Endothelial cell of umbilical vein (primary cell): ENCODE measurements around the gene RNF157. TPM values are rescaled to one million over a fixed set of nuclear protein-coding genes. Genes with fewer than 3 reads are reported as not detected.

ENCODE experiments used
- BruUV-seq: library from RNA; stranded (reverse); fragments of 400-500 nt; replicated peaks from 2 replicates; lab custom pipeline; 2021; lab: Mats Ljungman, UMichigan
- CTCF ChIA-PET: fragments of 300-600, 350-600 bp; sonication (Branson Sonifier 250); formaldehyde crosslinking; loops from one replicate; lab custom pipeline; 2021; ENCODE audit warnings: antibody characterized with exemption, inconsistent platforms; lab: Charles Lee
- POLR2A ChIA-PET: fragments of 300-600, 350-600 bp; sonication (Branson Sonifier 250); formaldehyde crosslinking; loops from one replicate; lab custom pipeline; 2021; ENCODE audit warnings: antibody characterized with exemption, inconsistent platforms; lab: Charles Lee
- DNase-seq: peaks from one replicate; pipeline ENCODE4 v3.0.0-alpha.2; 2011; ENCODE audit warnings: low read depth, low spot score
- FAIRE-seq: peaks from 2 replicates; lab custom pipeline; 2011; peaks lifted over from hg19 to GRCh38; lab: Jason Lieb, UNC
- H2AFZ ChIP-seq: 2 replicates; pipeline ENCODE4 v1.6.0; 2012; ENCODE audit warnings: low read depth, low read length, control low read depth, inconsistent platforms
- H3K27ac ChIP-seq: 2 replicates; pipeline ENCODE4 v1.5.1; 2011; ENCODE audit warnings: low read depth, mild to moderate bottlenecking, control low read depth, low read length, moderate library complexity; ENCODE audit not compliant: insufficient read depth
- H3K27me3 ChIP-seq, 2 experiments: 2 replicates each; pipeline versions ENCODE4 v1.6.0 to v1.6.1; 2011; ENCODE audit warnings: low read length in 2 of 2, mixed read lengths in 1 of 2; ENCODE audit not compliant: control insufficient read depth in 2 of 2, insufficient read depth in 2 of 2
- H3K36me3 ChIP-seq, 2 experiments: 2 replicates in 1 of 2; 3 replicates in 1 of 2; pipeline ENCODE4 v1.5.1; 2011; ENCODE audit warnings: low read length in 2 of 2, mild to moderate bottlenecking in 1 of 2, moderate library complexity in 1 of 2; ENCODE audit not compliant: control insufficient read depth in 2 of 2, insufficient read depth in 2 of 2; ENCODE audit errors: extremely low read depth in 1 of 2
- H3K4me1 ChIP-seq: 3 replicates; pipeline ENCODE4 v1.5.1; 2011; ENCODE audit warnings: mild to moderate bottlenecking, low read length; ENCODE audit not compliant: control insufficient read depth, insufficient read depth; ENCODE audit errors: extremely low read depth
- H3K4me2 ChIP-seq: 2 replicates; pipeline ENCODE4 v1.6.1; 2011; ENCODE audit warnings: low read length, control low read depth, mixed read lengths; ENCODE audit not compliant: insufficient read depth
- H3K4me3 ChIP-seq, 3 experiments: fragments of 200-600 bp in 1 of 3; sonication (generic), shearing (Covaris generic) in 1 of 3; replicated peaks in 1 of 3; 2 replicates each; pipeline ENCODE4 v1.5.1; 2011 to 2016; ENCODE audit warnings: control low read depth in 3 of 3, low read length in 3 of 3, mild to moderate bottlenecking in 2 of 3, inconsistent platforms in 1 of 3, low read depth in 1 of 3, moderate library complexity in 1 of 3; ENCODE audit not compliant: insufficient read depth in 1 of 3
- H3K79me2 ChIP-seq: 2 replicates; pipeline ENCODE4 v1.6.0; 2012; ENCODE audit warnings: low read length, inconsistent platforms; ENCODE audit not compliant: control insufficient read depth, insufficient read depth
- H3K9ac ChIP-seq: replicated peaks from 2 replicates; pipeline ENCODE3; 2011; ENCODE audit warnings: low read length, control low read depth; ENCODE audit not compliant: insufficient read depth; ENCODE audit errors: extremely low read depth
- H3K9me1 ChIP-seq: replicated peaks from 3 replicates; pipeline ENCODE4 v1.6.0; 2011; ENCODE audit warnings: mild to moderate bottlenecking, low read length; ENCODE audit not compliant: control insufficient read depth, insufficient read depth; ENCODE audit errors: extremely low read depth
- H3K9me3 ChIP-seq: replicated peaks from 2 replicates; pipeline ENCODE4 v1.5.1; 2012; ENCODE audit warnings: low read length, inconsistent platforms; ENCODE audit not compliant: control insufficient read depth, insufficient read depth
- H4K20me1 ChIP-seq: replicated peaks from 2 replicates; pipeline ENCODE3; 2011; ENCODE audit warnings: mild to moderate bottlenecking, low read length; ENCODE audit not compliant: control insufficient read depth, insufficient read depth; ENCODE audit errors: extremely low read depth
- EZH2 ChIP-seq: IDR thresholded peaks from 2 replicates; pipeline ENCODE4 v1.6.1; 2012; ENCODE audit warnings: borderline replicate concordance, low read depth, mild to moderate bottlenecking, moderate library complexity, low read length, inconsistent platforms; ENCODE audit not compliant: severe bottlenecking
- FOS ChIP-seq: IDR thresholded peaks from 2 replicates; pipeline ENCODE4 v1.6.1; 2011; ENCODE audit warnings: mild to moderate bottlenecking, low read length, moderate library complexity, borderline replicate concordance; ENCODE audit not compliant: insufficient read depth
- GATA2 ChIP-seq: IDR thresholded peaks from 2 replicates; pipeline ENCODE4 v1.7.0; 2011; ENCODE audit warnings: low read depth, mild to moderate bottlenecking, moderate library complexity, mixed read lengths, low read length; ENCODE audit not compliant: insufficient read length, insufficient read depth
- JUN ChIP-seq: IDR thresholded peaks from 2 replicates; pipeline ENCODE4 v1.6.1; 2011; ENCODE audit warnings: borderline replicate concordance, low read depth; ENCODE audit not compliant: insufficient read length, insufficient read depth
- MAX ChIP-seq: IDR thresholded peaks from 2 replicates; pipeline ENCODE4 v1.6.1; 2011; ENCODE audit not compliant: insufficient read depth, insufficient read length
- MYC ChIP-seq: IDR thresholded peaks from one replicate; pipeline ENCODE4 v1.6.1; 2011; ENCODE audit warnings: mild to moderate bottlenecking, low read depth, low read length
- POLR2A ChIP-seq: IDR thresholded peaks from 2 replicates; pipeline ENCODE4 v1.6.1; 2012; ENCODE audit warnings: low read depth, mild to moderate bottlenecking, control low read depth, low read length
- POLR2AphosphoS5 ChIP-seq: IDR thresholded peaks from 2 replicates; pipeline ENCODE4 v1.6.1; 2012; ENCODE audit warnings: low read depth, mild to moderate bottlenecking, control low read depth, low read length, moderate library complexity; ENCODE audit not compliant: insufficient read depth
- dilution Hi-C: fragments of 300-500 bp; cut with MboI; formaldehyde crosslinking; loops from one replicate; pipeline ENCODE4 v1.15.0; 2019; ENCODE audit warnings: low sequenced_read_pairs; ENCODE audit not compliant: extremely low pct_ligation_motif_present
- intact Hi-C: fragments of 100-400 bp; cut with micrococcal nuclease; formaldehyde crosslinking; loops from one replicate; pipeline ENCODE4 v1.10.0; 2022
- polyA plus RNA-seq, 4 experiments: library from polyadenylated mRNA; depleted of rRNA in 3 of 4; stranded (reverse) in 3 of 4; unstranded in 1 of 4; fragments of >200 nt; gene quantifications; 2 replicates each; pipeline versions ENCODE4 v1.2.1 to v1.2.3, GENCODE V29; 2011 to 2012; ENCODE audit warnings: missing spikeins in 1 of 4
- total RNA-seq: library from RNA; stranded (reverse); gene quantifications from 2 replicates; pipeline ENCODE4 v1.2.3, GENCODE V29; 2021
- TF ChIP-seq, protein P1 (sequence below), 2 donors: IDR thresholded peaks; 1 replicate in 1 of 2; 2 replicates in 1 of 2; pipeline ENCODE4 v1.5.1; 2011; ENCODE audit warnings: low read length in 2 of 2, mild to moderate bottlenecking in 2 of 2, moderate library complexity in 2 of 2, control low read depth in 1 of 2, inconsistent platforms in 1 of 2, low read depth in 1 of 2; ENCODE audit not compliant: insufficient read depth in 1 of 2; ENCODE audit errors: extremely low read depth in 1 of 2

RNF157 gene
- total and polyA plus RNA-seq, 2 donors (not counting 3 experiments of a cell fraction or from before 2014, with no cell fraction given), result 0.07 to 0.86 TPM

DNA sequence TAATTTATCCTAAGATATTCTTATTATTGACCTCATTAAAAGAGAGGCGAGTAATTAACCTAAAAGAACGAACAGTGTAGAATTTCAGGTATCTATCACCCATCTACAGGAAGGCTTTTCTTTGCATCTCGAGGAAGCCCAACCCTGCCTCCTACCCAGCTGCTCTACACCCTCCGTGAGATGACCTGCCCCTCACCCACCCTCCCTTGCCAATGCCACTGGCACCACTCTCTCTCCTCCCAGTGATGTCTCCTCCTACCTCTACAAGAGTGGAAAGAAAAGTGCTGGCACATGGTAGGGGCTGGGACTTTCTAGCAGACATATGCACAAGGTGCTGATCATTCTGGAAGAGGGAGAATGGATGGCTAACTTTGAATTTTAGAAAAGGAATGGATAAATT lies 76.4 kb downstream of the RNF157 start:
- no TSS peak for BruUV-seq
- Histone ChIP-seq H3K27me3 (peaks cover 6 to 8% of the 10 kb centered on the region in 2 experiments), H3K27ac (no peak overlapping the region)

GRCh38 chr17:76161619-76162266 lies 78.5 kb downstream of the RNF157 start:
- Histone ChIP-seq H4K20me1 (no peaks in the 10 kb centered on the region), H3K36me3 (no peaks in the 10 kb centered on the region), H3K4me1 (no peaks in the 10 kb centered on the region), H3K4me2 (no peak overlapping the region), H3K27ac (no peak overlapping the region), H2AFZ (no peak overlapping the region), H3K9me1 (no peaks in the 10 kb centered on the region), H3K4me3 (no peak overlapping the region), H3K79me2 (no peaks in the 10 kb centered on the region), H3K9me3 (no peaks in the 10 kb centered on the region), H3K9ac (no peak overlapping the region), H3K27me3 (peaks cover 9 to 13% of the 10 kb centered on the region in 2 experiments)
- dilution Hi-C loops, result no loop called here
- no peak for FAIRE-seq
- intact Hi-C loops, result no loop called here
- no peak for DNase-seq
- POLR2A ChIA-PET, result no interaction called here
- CTCF ChIA-PET, result interaction anchor here (1.1 to 2.2 kb wide), 3 partner anchors 20 to 118 kb away, joined by 4 read pairs; no protein-coding TSS in a partner anchor
- TF ChIP-seq, protein P1, sequence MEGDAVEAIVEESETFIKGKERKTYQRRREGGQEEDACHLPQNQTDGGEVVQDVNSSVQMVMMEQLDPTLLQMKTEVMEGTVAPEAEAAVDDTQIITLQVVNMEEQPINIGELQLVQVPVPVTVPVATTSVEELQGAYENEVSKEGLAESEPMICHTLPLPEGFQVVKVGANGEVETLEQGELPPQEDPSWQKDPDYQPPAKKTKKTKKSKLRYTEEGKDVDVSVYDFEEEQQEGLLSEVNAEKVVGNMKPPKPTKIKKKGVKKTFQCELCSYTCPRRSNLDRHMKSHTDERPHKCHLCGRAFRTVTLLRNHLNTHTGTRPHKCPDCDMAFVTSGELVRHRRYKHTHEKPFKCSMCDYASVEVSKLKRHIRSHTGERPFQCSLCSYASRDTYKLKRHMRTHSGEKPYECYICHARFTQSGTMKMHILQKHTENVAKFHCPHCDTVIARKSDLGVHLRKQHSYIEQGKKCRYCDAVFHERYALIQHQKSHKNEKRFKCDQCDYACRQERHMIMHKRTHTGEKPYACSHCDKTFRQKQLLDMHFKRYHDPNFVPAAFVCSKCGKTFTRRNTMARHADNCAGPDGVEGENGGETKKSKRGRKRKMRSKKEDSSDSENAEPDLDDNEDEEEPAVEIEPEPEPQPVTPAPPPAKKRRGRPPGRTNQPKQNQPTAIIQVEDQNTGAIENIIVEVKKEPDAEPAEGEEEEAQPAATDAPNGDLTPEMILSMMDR (IDR thresholded peaks at IDR 0.05; ENCODE audit: extremely low read depth in 1 of 2, insufficient read depth in 1 of 2, low read depth in 1 of 2, low read length in 2 of 2), result no peak
- TF ChIP-seq JUN, result no peak
- TF ChIP-seq GATA2, result no peak
- TF ChIP-seq POLR2AphosphoS5, result no peak
- no peak for TF ChIP-seq FOS
- no peak for TF ChIP-seq POLR2A
- TF ChIP-seq MYC, result no peak
- TF ChIP-seq MAX, result no peak
- TF ChIP-seq EZH2, result no peak
- no TSS peak for BruUV-seq

More for the DNA sequence above, 76.4 kb downstream of the RNF157 start:
- Histone ChIP-seq H3K4me1 (no peaks in the 10 kb centered on the region), H3K36me3 (no peaks in the 10 kb centered on the region), H3K79me2 (no peaks in the 10 kb centered on the region), H4K20me1 (no peaks in the 10 kb centered on the region), H2AFZ (no peak overlapping the region), H3K9me1 (no peaks in the 10 kb centered on the region), H3K4me2 (no peak overlapping the region), H3K9me3 (no peaks in the 10 kb centered on the region), H3K9ac (no peak overlapping the region), H3K4me3 (no peak overlapping the region)
- intact Hi-C loops, result no loop called here
- CTCF ChIA-PET, result interaction anchor here (1.5 kb wide), 1 partner anchor 13 kb away, joined by 4 read pairs; no protein-coding TSS in a partner anchor
- POLR2A ChIA-PET, result no interaction called here
- DNase-seq (no peak), FAIRE-seq (no peak)
- dilution Hi-C loops, result no loop called here
- TF ChIP-seq POLR2A (no peak), EZH2 (no peak), GATA2 (no peak), FOS (no peak)
